ENCODE measurements around the gene NCOA3. TPM values are rescaled to one million over a fixed set of nuclear protein-coding genes. Genes with fewer than 3 reads are reported as not detected.
"Not testable (repeated sequence)": the region's sequence is repeated elsewhere in the genome, so short reads cannot be mapped to it uniquely, and the experiment has no call there.

Gene NCOA3
- total and polyA plus RNA-seq, 2 experiments from 2014 or later, result 6.7 to 25.8 TPM

- no peak overlapping the region for H3K27ac ChIP-seq (ENCODE audit: low read depth)
Observed at GRCh38 chr20:47493963-47494293, 7.8 kb upstream of the NCOA3 start.

DNA sequence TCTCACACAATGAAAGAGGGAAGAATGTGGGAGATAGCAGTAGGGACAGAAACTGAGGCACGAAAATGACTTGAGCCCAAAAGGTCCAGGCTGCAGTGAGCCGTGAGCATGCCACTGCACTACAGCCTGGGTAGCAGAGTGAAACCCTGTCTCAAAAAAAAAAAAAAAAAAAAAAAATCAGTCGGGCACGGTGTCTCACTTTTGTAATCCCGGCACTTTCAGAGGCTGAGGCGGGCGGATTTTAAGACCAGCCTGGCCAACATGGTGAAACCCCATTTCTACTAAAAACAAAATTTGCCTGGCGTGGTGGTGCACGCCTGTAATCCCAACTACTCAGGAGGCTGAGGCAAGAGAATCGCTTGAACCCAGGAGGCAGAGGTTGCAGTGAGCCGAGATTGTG lies 7.1 kb upstream of the NCOA3 start:
- not testable (repeated sequence) for H3K4me1 Mint-ChIP-seq; H3K9me3 Mint-ChIP-seq; H3K27me3 Mint-ChIP-seq (ENCODE audit: insufficient read depth, low read depth, poor library complexity); H4K20me1 ChIP-seq (replicated peaks; ENCODE audit: insufficient read depth); H3K4me3 ChIP-seq; DNase-seq (ENCODE audit: low spot score); H3K4me2 ChIP-seq; H3K36me3 ChIP-seq (ENCODE audit: insufficient read depth); H3K27me3 ChIP-seq (ENCODE audit: insufficient read depth); H3K9me2 ChIP-seq (ENCODE audit: insufficient read depth); H3K27ac ChIP-seq (ENCODE audit: low read depth); H3K4me1 ChIP-seq (ENCODE audit: insufficient read depth); ATAC-seq; H3K27ac Mint-ChIP-seq; H3F3A ChIP-seq (replicated peaks; ENCODE audit: low read depth); H3K36me3 Mint-ChIP-seq (ENCODE audit: low read depth); H3K4me3 Mint-ChIP-seq; H2AFZ ChIP-seq; H3K79me2 ChIP-seq (replicated peaks; ENCODE audit: insufficient read depth)

More at GRCh38 chr20:47493963-47494293, 7.8 kb upstream of the NCOA3 start:
- DNase-seq (ENCODE audit: low spot score) (peak; percentile 36), ATAC-seq (peak; percentile 57)
- Mint-ChIP-seq H3K36me3 (ENCODE audit: low read depth) (no peaks in the 10 kb centered on the region), H3K27ac (no peak overlapping the region), H3K9me3 (no peaks in the 10 kb centered on the region), H3K27me3 (ENCODE audit: insufficient read depth, low read depth, poor library complexity) (peaks cover 3% of the 10 kb centered on the region), H3K4me3 (no peak overlapping the region), H3K4me1 (peaks cover 9% of the 10 kb centered on the region)
- H3K27me3 ChIP-seq (ENCODE audit: insufficient read depth), result no peaks in the 10 kb centered on the region
- no peaks in the 10 kb centered on the region for H3K79me2 ChIP-seq (replicated peaks; ENCODE audit: insufficient read depth)
- H3K9me2 ChIP-seq (ENCODE audit: insufficient read depth), result no peaks in the 10 kb centered on the region
- no peaks in the 10 kb centered on the region for H4K20me1 ChIP-seq (replicated peaks; ENCODE audit: insufficient read depth)
- no peaks in the 10 kb centered on the region for H3K36me3 ChIP-seq (ENCODE audit: insufficient read depth)
- H3F3A ChIP-seq (replicated peaks; ENCODE audit: low read depth), result no peaks in the 10 kb centered on the region
- peaks cover 9% of the 10 kb centered on the region for H3K4me1 ChIP-seq (ENCODE audit: insufficient read depth)
- no peak for TF ChIP-seq EZH2phosphoT487 (IDR thresholded peaks at IDR 0.05; ENCODE audit: unreplicated experiment)
- TF ChIP-seq, protein P1, sequence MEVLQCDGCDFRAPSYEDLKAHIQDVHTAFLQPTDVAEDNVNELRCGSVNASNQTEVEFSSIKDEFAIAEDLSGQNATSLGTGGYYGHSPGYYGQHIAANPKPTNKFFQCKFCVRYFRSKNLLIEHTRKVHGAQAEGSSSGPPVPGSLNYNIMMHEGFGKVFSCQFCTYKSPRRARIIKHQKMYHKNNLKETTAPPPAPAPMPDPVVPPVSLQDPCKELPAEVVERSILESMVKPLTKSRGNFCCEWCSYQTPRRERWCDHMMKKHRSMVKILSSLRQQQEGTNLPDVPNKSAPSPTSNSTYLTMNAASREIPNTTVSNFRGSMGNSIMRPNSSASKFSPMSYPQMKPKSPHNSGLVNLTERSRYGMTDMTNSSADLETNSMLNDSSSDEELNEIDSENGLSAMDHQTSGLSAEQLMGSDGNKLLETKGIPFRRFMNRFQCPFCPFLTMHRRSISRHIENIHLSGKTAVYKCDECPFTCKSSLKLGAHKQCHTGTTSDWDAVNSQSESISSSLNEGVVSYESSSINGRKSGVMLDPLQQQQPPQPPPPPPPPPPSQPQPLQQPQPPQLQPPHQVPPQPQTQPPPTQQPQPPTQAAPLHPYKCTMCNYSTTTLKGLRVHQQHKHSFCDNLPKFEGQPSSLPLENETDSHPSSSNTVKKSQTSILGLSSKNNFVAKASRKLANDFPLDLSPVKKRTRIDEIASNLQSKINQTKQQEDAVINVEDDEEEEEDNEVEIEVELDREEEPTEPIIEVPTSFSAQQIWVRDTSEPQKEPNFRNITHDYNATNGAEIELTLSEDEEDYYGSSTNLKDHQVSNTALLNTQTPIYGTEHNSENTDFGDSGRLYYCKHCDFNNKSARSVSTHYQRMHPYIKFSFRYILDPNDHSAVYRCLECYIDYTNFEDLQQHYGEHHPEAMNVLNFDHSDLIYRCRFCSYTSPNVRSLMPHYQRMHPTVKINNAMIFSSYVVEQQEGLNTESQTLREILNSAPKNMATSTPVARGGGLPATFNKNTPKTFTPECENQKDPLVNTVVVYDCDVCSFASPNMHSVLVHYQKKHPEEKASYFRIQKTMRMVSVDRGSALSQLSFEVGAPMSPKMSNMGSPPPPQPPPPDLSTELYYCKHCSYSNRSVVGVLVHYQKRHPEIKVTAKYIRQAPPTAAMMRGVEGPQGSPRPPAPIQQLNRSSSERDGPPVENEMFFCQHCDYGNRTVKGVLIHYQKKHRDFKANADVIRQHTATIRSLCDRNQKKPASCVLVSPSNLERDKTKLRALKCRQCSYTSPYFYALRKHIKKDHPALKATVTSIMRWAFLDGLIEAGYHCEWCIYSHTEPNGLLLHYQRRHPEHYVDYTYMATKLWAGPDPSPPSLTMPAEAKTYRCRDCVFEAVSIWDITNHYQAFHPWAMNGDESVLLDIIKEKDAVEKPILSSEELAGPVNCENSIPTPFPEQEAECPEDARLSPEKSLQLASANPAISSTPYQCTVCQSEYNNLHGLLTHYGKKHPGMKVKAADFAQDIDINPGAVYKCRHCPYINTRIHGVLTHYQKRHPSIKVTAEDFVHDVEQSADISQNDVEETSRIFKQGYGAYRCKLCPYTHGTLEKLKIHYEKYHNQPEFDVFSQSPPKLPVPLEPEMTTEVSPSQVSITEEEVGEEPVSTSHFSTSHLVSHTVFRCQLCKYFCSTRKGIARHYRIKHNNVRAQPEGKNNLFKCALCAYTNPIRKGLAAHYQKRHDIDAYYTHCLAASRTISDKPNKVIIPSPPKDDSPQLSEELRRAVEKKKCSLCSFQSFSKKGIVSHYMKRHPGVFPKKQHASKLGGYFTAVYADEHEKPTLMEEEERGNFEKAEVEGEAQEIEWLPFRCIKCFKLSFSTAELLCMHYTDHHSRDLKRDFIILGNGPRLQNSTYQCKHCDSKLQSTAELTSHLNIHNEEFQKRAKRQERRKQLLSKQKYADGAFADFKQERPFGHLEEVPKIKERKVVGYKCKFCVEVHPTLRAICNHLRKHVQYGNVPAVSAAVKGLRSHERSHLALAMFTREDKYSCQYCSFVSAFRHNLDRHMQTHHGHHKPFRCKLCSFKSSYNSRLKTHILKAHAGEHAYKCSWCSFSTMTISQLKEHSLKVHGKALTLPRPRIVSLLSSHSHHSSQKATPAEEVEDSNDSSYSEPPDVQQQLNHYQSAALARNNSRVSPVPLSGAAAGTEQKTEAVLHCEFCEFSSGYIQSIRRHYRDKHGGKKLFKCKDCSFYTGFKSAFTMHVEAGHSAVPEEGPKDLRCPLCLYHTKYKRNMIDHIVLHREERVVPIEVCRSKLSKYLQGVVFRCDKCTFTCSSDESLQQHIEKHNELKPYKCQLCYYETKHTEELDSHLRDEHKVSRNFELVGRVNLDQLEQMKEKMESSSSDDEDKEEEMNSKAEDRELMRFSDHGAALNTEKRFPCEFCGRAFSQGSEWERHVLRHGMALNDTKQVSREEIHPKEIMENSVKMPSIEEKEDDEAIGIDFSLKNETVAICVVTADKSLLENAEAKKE (CRISPR knock-in tag; IDR thresholded peaks at IDR 0.05), result no peak
- no peak for TF ChIP-seq STAT1 (IDR thresholded peaks at IDR 0.05; ENCODE audit: unreplicated experiment)
- TF ChIP-seq ZNF331 (CRISPR knock-in tag; IDR thresholded peaks at IDR 0.05; ENCODE audit: low read depth), result no peak
- no peak for TF ChIP-seq NANOG (IDR thresholded peaks at IDR 0.05; ENCODE audit: borderline replicate concordance)
- no peak overlapping the region for H2AFZ ChIP-seq
- no peak overlapping the region for H3K4me3 ChIP-seq
- H3K4me2 ChIP-seq, result 0 out of 2 replicates have a peak overlapping the region, but pooled peaks have one; percentile 7

Measured in GM23338 (cell line).